ENCODE data around the gene PLD4.

DNA sequence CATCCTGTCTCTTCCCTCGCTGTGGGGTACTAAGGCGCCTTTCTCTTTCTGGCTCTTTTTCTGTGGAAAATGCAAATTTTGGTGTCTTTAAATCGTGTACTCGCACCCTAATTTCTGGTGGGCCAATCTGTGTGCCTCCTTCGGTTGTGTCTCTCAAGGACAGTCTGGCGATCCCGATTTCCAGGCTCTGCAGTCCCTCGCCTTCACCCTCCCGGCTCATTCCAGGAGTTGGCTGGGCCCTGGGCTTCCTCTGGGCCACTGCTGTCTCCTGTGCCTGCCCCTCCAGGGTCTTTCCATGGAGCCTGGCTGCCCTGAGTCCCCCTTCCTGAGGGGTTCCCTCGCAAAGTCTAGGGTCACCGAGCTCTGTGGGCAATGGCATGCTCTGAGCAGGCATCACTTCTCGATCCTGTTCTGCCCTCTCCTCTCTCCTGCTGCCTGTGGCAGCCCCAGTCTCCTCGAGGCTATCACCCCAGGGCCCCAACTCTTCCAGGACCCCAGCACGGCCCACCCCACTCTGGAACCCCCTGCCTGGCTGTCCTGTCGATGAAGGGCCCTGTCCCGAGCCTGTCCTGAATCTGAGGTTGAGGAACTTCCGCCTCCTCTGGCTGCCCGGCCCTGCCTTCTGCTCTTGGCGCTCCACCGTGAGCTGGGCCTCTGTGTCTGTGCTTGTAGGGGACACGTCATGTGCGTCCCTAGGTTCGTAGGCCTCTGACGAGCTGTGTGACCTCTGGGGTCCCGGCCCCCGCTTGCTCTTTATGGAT, 29.4 kb downstream of the PLD4 start:
- TF ChIP-seq, protein P1, sequence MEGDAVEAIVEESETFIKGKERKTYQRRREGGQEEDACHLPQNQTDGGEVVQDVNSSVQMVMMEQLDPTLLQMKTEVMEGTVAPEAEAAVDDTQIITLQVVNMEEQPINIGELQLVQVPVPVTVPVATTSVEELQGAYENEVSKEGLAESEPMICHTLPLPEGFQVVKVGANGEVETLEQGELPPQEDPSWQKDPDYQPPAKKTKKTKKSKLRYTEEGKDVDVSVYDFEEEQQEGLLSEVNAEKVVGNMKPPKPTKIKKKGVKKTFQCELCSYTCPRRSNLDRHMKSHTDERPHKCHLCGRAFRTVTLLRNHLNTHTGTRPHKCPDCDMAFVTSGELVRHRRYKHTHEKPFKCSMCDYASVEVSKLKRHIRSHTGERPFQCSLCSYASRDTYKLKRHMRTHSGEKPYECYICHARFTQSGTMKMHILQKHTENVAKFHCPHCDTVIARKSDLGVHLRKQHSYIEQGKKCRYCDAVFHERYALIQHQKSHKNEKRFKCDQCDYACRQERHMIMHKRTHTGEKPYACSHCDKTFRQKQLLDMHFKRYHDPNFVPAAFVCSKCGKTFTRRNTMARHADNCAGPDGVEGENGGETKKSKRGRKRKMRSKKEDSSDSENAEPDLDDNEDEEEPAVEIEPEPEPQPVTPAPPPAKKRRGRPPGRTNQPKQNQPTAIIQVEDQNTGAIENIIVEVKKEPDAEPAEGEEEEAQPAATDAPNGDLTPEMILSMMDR (IDR thresholded peaks at IDR 0.05), result no peak
- TF ChIP-seq POLR2A (IDR thresholded peaks at IDR 0.05), result no peak

All from Peyer's patch (tissue), 4 donors.